HG03439 (cell line): ENCODE data around the gene NPLOC4.

Experiments used
- ATAC-seq: cut with Tn5 transposase; IDR thresholded peaks from one replicate; pipeline ENCODE4 v1.9.1; 2021; ENCODE audit warnings: mild to moderate bottlenecking, moderate library complexity; ENCODE audit not compliant: unreplicated experiment

Gene NPLOC4

DNA sequence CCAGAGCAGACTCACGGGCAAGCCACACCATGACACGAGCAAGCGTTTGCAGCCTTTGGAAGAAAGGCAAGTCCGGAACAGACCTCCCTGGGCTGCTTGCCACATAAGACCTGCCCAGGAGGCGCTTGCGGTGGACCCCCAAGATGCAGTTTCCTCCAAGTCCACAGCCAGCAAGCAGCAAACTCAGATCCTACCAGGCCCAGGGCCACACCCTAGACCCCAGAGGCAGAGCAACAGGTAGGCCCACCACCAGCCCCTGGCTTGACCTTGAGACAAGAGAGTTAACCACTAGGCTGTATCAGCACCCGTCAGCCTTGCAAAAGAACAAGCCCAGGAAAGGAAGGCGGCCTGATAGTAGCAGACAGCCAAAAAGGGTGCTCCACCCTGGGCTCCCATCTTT lies 87.1 kb downstream of the NPLOC4 start:
- ATAC-seq: no peak

DNA sequence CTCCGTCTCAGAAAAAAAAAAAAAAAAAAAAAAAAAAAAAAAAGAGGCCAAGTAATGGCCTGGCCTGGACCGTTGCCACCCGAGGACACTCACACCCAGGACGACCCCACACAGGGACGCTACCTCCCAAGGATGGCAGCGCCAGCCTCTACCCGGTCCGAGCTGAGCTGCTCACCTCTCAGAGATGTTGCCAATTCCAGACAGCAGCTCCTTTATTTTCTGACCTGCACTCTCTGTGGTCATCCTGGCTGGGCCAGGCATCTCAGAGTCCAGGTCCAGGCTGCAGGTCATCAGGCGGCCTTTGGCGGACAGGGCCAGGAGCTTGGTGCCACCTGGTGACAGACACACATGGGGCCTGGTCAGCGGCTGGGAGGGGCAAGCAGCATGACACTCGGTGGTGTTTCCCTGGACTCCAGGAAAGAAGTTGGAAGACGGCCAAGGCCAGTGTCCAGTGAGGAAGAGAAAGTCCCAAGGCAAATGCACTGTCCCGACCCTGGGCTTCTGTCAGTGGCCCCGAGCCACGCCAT lies 87.8 kb downstream of the NPLOC4 start:
- ATAC-seq: no peak

- no peak for ATAC-seq
These were observed 89.3 kb downstream of the NPLOC4 start for GRCh38 chr17:81547614-81547982.

GRCh38 chr17:81546906-81547613 lies 89.9 kb downstream of the NPLOC4 start:
- no peak for ATAC-seq

DNA sequence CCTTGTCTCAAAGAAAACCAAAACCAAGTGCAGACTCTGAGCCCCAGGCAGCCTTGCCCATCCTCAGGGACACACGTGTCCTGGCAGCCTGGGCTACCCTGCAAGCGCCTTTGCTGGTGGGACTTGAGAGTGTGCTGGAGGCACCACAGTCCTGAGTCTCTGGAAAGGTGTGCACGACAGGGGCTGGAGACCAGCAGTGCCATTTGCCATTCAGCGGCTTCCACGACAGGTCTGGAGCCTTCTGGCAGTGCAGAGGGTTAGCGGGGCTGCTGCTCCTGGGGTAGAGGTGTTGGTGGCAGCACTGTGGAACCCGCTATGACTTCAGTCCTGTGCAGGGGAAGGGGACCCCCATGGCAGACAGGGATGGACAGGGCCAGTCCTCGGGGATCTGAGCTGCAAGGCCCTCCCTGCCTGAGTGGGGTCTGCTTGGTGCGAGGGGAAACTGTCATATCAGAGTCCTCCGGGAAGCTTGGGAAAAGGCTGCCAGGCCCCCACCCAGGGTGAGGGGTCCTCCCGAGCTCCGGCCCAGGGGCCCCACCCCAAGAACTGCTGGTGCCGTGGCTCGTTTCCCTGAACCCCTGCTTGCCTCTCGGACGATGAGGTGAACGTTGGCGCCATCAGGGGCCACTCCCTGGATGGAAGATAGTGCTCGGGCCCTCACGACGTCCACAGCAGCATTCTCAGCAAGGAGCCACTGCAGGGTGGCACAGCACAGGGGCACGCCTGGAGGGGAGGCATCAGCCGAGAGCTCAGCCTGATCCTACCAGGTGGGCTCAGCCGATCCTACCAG lies 91.6 kb downstream of the NPLOC4 start:
- ATAC-seq: no peak

DNA sequence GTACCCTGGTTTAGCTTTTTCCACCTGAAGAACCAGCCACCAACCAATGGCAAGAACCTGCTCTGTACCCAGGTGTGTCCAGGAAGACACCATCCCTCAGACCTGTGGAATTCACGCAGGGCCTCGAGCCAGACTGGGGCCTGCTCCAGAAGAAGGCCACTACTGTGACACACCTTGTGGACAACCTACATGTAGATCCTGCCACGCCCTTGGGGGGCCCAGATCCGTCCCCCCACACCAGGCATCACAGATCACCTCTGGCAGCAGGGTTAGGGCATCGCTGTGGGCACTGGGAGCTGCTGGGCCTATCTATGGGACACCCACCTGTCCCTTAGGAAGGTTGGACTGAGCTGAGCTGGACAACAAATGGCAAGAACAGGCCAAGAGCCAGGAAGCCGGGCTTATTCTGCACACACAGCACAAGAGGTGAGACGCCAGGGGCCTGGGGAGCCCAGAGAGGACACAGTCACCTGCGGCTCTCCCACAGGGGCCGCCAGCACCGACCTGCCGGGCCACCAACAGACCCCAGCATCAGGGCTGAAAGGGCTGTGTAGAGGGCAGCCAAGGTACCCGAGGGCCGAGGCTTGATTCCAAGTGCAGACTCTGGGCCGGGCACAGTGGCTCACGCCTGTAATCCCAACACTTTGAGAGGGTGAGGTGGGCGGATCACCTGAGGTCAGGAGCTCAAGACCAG lies 92.5 kb downstream of the NPLOC4 start:
- no peak for ATAC-seq

DNA sequence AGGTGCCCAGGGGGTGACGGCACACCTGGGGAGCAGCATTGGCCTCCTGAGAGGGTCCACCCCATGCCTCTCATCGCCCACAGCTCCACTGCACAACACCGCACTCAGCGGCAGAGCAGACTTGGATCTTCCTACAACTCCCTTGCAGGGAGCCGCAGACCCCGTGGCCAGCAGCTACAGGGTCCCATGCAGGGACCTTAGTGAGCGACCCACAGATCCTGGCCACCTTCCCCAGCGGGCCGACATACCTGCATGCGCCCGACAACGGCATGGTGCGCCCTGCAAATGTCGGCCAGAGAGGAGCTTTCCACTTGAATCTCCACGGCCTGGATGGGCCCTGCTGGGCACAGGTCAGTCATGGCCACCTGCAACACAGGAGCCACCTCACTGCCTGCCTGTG lies 93.2 kb downstream of the NPLOC4 start:
- ATAC-seq: no peak

DNA sequence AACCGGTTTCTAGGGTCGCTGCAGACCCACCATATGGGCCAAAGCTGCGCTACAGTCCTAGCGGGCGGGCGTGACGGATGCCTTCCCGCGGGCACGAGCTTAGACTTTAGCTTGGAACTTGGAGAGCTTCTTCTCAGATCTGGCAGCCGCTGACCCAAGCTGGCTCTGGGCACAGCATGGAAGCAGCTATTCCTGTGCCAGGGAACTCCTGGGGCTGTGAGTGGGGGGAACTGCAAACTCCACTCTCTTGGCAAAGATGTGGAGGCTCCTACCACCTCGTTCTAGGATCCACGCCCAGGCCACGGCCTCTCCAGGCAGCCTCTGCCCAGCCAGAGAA lies 93.6 kb downstream of the NPLOC4 start:
- ATAC-seq: no peak

DNA sequence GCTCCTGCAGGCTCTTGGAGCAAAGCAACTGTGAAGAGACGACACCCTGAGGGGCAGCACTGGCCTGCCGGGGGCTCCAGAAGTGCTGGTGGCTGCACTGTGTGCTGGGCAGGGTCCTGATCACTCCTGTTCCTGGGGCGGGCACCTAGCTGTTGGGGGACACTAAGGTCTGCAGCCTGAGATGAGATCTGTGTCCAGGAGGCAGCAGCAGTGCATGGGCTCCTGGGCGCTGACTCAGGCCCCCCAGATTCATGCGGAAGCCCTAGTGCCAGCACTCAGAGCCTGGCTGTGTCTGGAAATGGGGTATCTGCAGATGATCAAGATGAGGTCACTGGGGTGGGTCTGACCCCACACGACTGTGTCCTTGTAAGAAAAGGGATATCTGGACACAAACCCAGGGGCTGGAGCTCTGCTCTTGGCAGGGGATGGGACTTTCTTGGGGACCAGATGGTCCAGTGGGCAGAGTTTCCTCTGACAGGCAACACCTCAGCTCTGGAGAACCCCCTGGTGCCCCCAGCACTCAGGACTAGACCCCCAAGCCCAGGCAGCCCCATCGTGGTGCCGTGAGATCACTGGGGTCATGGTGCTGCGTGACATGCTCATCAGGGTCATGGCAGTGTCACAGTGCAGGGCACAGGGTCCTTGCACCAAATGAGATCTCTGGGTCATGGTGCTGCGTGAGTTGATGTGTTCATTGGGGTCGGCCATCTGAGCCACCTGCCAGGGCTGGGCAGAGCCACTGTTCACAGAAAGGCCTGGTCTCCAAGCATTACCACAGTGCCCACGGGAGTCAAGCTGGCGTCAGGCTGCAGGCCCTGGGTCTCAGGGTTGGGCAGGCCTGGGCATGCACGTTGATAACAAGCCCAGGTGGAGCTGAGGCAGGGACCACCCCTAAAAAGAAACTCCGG lies 94.2 kb downstream of the NPLOC4 start:
- ATAC-seq: no peak

- no peak for ATAC-seq
These were observed 95.8 kb downstream of the NPLOC4 start for GRCh38 chr17:81541123-81541522.

DNA sequence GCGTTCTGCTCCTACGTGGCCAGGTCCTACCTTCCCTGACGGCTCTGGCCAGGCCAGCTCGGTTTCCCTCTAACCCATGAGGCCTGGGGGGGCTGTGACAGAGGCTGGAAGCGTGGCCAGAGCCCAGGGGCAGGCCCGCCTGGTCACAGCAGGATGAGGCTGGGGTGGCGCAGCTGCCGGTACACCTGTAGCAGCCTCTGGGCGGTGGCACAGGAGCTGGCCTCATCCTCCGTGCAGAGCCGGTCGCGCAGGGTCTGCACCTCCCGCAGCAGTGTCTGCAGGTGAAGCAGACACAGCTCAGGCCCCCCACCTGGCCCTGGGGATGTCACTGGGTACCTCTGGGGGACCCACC lies 96.3 kb downstream of the NPLOC4 start:
- no peak for ATAC-seq

- ATAC-seq: no peak
These were observed 96.8 kb downstream of the NPLOC4 start for GRCh38 chr17:81539961-81540675.

DNA sequence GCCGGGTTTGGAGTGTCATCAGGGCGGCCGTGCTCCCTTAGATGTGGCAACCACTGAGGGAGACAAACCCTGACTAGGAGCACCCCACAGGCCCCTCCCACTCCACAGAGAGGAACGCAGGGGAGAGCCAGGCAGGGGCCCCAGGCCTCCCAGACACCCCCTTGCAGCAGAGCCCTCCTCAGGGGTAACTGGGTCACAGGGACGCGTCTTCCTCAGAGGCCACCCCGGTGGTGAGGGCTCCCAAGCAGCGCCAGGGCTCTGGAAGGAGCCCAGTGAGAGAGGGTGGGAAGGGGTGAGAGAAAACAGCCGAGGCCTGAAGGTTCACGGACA lies 97.4 kb downstream of the NPLOC4 start:
- no peak for ATAC-seq

GRCh38 chr17:81538651-81539570 lies 98.0 kb downstream of the NPLOC4 start:
- ATAC-seq: no peak

DNA sequence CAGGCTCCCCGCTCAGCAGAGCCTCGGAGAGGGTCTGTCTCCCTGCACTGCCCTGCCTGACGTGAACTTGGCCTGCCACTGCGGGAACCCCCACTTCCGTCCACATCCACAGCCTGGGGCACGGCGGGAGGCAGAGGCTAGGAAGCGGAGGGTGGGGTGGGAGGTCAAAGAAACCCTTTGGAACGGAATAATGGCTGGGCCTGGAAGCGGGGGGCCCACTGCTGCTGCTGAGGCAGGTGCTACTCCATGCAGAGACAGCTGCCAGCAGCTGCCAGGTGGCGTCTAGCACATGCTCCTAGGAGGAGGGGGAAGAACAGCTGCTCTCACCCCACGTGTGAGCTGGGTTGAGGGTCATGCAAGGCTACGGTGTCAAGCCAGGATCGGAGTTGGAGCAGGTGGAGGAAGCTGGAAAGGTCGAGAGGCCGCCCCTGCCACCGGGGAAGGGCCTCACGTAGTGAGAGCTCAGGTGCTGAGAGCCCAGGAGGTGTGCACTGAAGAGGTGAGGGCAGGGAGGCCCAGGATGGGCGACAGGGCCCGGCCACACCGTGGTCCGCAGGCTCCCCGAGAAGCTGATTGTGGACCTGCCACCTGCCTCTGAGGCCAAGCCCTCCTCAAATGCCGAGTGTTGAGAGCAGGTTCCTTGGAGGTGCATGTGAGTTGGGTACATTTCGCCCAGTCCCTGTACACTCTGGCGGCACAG lies 98.9 kb downstream of the NPLOC4 start:
- no peak for ATAC-seq

GRCh38 chr17:81537343-81537855 lies 99.5 kb downstream of the NPLOC4 start:
- ATAC-seq: no peak

DNA sequence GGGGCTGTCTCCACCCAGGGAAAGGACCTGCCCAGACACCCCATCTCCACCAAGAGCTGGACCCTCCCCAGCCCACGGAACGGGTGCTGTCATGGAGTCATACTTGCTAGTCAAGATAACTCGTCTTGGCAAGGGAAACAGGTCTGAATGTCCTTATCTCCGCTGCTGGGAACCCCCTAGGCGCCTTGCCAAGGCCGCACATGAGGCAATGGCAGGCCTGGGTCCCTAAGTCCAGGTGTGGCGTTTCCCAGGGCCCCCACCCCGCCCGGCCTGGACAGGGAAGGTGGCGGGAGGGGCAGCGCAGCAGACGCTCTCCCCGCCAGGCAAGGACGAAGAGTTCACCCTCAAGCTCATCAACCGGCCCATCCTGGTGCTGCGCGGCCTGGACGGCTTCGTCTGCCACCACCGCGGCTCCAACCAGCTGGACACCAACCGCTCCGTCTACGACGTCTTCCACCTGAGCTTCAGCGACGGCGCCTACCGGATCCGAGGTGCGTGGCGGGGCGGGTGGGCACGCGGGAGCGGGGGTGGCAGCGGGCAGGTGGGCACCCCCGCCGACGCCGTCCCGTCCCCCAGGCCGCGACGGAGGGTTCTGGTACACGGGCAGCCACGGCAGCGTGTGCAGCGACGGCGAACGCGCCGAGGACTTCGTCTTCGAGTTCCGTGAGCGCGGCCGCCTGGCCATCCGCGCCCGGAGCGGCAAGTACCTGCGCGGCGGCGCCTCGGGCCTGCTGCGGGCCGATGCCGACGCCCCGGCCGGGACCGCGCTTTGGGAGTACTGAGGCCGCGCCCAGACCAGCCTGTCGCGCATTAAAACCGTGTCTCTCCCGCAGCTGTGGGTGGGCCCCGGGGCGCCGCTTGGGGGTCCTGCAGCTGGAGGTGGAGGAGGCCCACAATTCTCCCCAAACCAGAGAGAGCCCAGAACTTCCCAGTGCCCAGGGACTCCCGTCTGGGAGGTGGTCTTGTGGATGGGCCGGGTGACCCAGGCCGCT lies 100.3 kb downstream of the NPLOC4 start:
- no peak for ATAC-seq
